ENCODE results near the gene RNU4-1.

GRCh38 chr12:120292661-120293531 is at the start of gene RNU4-1:
- TF ChIP-seq EZH2 (optimal IDR thresholded peaks at IDR 0.05; ENCODE audit: low read depth, low read length) (no peak), CTCF (IDR thresholded peaks at IDR 0.05; ENCODE audit: low read length) (no peak)
